OCI-LY1 (cell line): ENCODE measurements around the gene MOCS1.

ENCODE experiments used
- CTCF ChIP-seq: fragments of 200-600 bp; sonication (generic), shearing (Covaris generic); IDR thresholded peaks from 2 replicates; pipeline ENCODE4 v1.5.1; 2017; ENCODE audit warnings: mild to moderate bottlenecking, antibody characterized with exemption, low read length, moderate library complexity, mixed read lengths
- EZH2 ChIP-seq: fragments of 200-600 bp; sonication (generic), shearing (Covaris generic); IDR thresholded peaks from 2 replicates; pipeline ENCODE4 v1.8.0; 2017; ENCODE audit warnings: borderline replicate concordance, mixed run types, mild to moderate bottlenecking, antibody characterized with exemption, low read length, moderate library complexity, mixed read lengths

GRCh38 chr6:39965751-39966150 lies 31.5 kb upstream of the MOCS1 start:
- TF ChIP-seq CTCF (no peak), EZH2 (no peak)
